ENCODE results near the gene A2M.

Gene A2M

GRCh38 chr12:9064201-9064814 is 51.4 kb downstream of the A2M start:
- H3K18ac ChIP-seq (ENCODE audit: low read length): peak overlapping the region; percentile 75
- peak overlapping the region; percentile 91 for H3K9ac ChIP-seq (ENCODE audit: low read length)
- no peaks in the 10 kb centered on the region for H3K4me1 ChIP-seq (ENCODE audit: control insufficient read depth, low read depth, low read length)
- no peaks in the 10 kb centered on the region for H3K36me3 ChIP-seq (ENCODE audit: control insufficient read depth, insufficient read depth, low read length)
- no peak overlapping the region for H2BK120ac ChIP-seq (ENCODE audit: low read depth, low read length)
- H4K8ac ChIP-seq (ENCODE audit: low read depth, low read length): peak overlapping the region; percentile 83
- H3K23ac ChIP-seq (ENCODE audit: low read length): no peak overlapping the region
- H2AK5ac ChIP-seq (ENCODE audit: low read length): no peak overlapping the region
- H3K4me3 ChIP-seq (ENCODE audit: low read length): peak overlapping the region; percentile 74
- no peaks in the 10 kb centered on the region for H3K79me2 ChIP-seq (ENCODE audit: control insufficient read depth, insufficient read depth, low read length)
- H3K4me2 ChIP-seq (ENCODE audit: low read length): peak overlapping the region; percentile 68
- H3K4ac ChIP-seq (ENCODE audit: low read depth, low read length): peak overlapping the region; percentile 77
- WGBS (ENCODE audit: extremely low coverage, insufficient coverage, low lambda C conversion rate): no CpG with 5 or more reads among the region's 51 CpGs
- H3K56ac ChIP-seq (ENCODE audit: low read length): peak overlapping the region; percentile 96
- no peak overlapping the region for H2BK15ac ChIP-seq (replicated peaks; ENCODE audit: low read depth)
- H3K27ac ChIP-seq (ENCODE audit: low read depth, low read length): peak overlapping the region; percentile 89
- H2BK5ac ChIP-seq (ENCODE audit: low read length): no peak overlapping the region
- peak; percentile 89 for DNase-seq
- H3K79me1 ChIP-seq (ENCODE audit: low read length): no peaks in the 10 kb centered on the region
- H4K5ac ChIP-seq (ENCODE audit: low read length): no peak overlapping the region
- no peaks in the 10 kb centered on the region for H3K27me3 ChIP-seq (ENCODE audit: insufficient read depth, low read length, poor library complexity)

DNA sequence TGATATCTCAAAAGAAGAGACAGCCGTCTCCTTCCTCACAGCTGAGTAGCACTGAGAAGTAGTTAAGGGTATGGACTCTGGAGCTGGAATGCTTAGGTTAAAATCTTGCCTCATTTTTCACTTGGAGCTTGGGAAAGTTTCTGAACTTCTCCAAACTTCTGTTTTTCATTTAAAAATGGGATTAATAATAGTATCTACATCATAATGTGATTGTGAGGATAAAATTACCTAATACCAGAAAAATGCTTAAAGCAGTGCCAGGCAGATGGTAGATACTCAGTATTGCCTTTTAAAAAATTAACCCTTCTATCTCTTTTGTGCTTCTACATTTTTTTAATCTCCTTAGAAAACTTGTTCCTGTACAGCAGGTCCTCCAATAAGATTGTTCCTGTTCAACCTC is 63.1 kb downstream of the A2M start:
- H3K36me3 ChIP-seq (ENCODE audit: control insufficient read depth, insufficient read depth, low read length): no peaks in the 10 kb centered on the region
- H4K5ac ChIP-seq (ENCODE audit: low read length): no peak overlapping the region
- H3K27ac ChIP-seq (ENCODE audit: low read depth, low read length): no peak overlapping the region
- no peak overlapping the region for H2BK120ac ChIP-seq (ENCODE audit: low read depth, low read length)
- no peak overlapping the region for H4K8ac ChIP-seq (ENCODE audit: low read depth, low read length)
- H3K9ac ChIP-seq (ENCODE audit: low read length): no peak overlapping the region
- no CpG with 5 or more reads among the region's 1 CpG for WGBS (ENCODE audit: extremely low coverage, insufficient coverage, low lambda C conversion rate)
- no peaks in the 10 kb centered on the region for H3K79me2 ChIP-seq (ENCODE audit: control insufficient read depth, insufficient read depth, low read length)
- H3K4me1 ChIP-seq (ENCODE audit: control insufficient read depth, low read depth, low read length): no peaks in the 10 kb centered on the region
- no peak overlapping the region for H3K56ac ChIP-seq (ENCODE audit: low read length)
- H3K79me1 ChIP-seq (ENCODE audit: low read length): no peaks in the 10 kb centered on the region
- no peak overlapping the region for H3K18ac ChIP-seq (ENCODE audit: low read length)
- no peak overlapping the region for H2AK5ac ChIP-seq (ENCODE audit: low read length)
- DNase-seq: no peak
- H2BK15ac ChIP-seq (replicated peaks; ENCODE audit: low read depth): no peak overlapping the region
- no peak overlapping the region for H3K4me3 ChIP-seq (ENCODE audit: low read length)
- no peaks in the 10 kb centered on the region for H3K27me3 ChIP-seq (ENCODE audit: insufficient read depth, low read length, poor library complexity)
- no peak overlapping the region for H2BK5ac ChIP-seq (ENCODE audit: low read length)
- H3K4ac ChIP-seq (ENCODE audit: low read depth, low read length): no peak overlapping the region
- H3K23ac ChIP-seq (ENCODE audit: low read length): no peak overlapping the region
- no peak overlapping the region for H3K4me2 ChIP-seq (ENCODE audit: low read length)

- H3K9ac ChIP-seq (ENCODE audit: low read length): no peak overlapping the region
- H2BK15ac ChIP-seq (replicated peaks; ENCODE audit: low read depth): no peak overlapping the region
- no peak overlapping the region for H2AK5ac ChIP-seq (ENCODE audit: low read length)
- no peaks in the 10 kb centered on the region for H3K36me3 ChIP-seq (ENCODE audit: control insufficient read depth, insufficient read depth, low read length)
- no peak overlapping the region for H3K56ac ChIP-seq (ENCODE audit: low read length)
- no peak overlapping the region for H3K4me3 ChIP-seq (ENCODE audit: low read length)
- H2BK5ac ChIP-seq (ENCODE audit: low read length): no peak overlapping the region
- no peaks in the 10 kb centered on the region for H3K27me3 ChIP-seq (ENCODE audit: insufficient read depth, low read length, poor library complexity)
- peak; percentile 13 for DNase-seq
- no CpG with 5 or more reads among the region's 6 CpGs for WGBS (ENCODE audit: extremely low coverage, insufficient coverage, low lambda C conversion rate)
- H4K5ac ChIP-seq (ENCODE audit: low read length): no peak overlapping the region
- no peak overlapping the region for H3K27ac ChIP-seq (ENCODE audit: low read depth, low read length)
- no peaks in the 10 kb centered on the region for H3K79me1 ChIP-seq (ENCODE audit: low read length)
- no peak overlapping the region for H3K18ac ChIP-seq (ENCODE audit: low read length)
- no peak overlapping the region for H3K4me2 ChIP-seq (ENCODE audit: low read length)
- no peak overlapping the region for H3K4ac ChIP-seq (ENCODE audit: low read depth, low read length)
- H2BK120ac ChIP-seq (ENCODE audit: low read depth, low read length): no peak overlapping the region
- H3K4me1 ChIP-seq (ENCODE audit: control insufficient read depth, low read depth, low read length): no peaks in the 10 kb centered on the region
- H3K23ac ChIP-seq (ENCODE audit: low read length): no peak overlapping the region
- H3K79me2 ChIP-seq (ENCODE audit: control insufficient read depth, insufficient read depth, low read length): no peaks in the 10 kb centered on the region
- no peak overlapping the region for H4K8ac ChIP-seq (ENCODE audit: low read depth, low read length)
These were observed 64.6 kb downstream of the A2M start for GRCh38 chr12:9051158-9051550.

DNA sequence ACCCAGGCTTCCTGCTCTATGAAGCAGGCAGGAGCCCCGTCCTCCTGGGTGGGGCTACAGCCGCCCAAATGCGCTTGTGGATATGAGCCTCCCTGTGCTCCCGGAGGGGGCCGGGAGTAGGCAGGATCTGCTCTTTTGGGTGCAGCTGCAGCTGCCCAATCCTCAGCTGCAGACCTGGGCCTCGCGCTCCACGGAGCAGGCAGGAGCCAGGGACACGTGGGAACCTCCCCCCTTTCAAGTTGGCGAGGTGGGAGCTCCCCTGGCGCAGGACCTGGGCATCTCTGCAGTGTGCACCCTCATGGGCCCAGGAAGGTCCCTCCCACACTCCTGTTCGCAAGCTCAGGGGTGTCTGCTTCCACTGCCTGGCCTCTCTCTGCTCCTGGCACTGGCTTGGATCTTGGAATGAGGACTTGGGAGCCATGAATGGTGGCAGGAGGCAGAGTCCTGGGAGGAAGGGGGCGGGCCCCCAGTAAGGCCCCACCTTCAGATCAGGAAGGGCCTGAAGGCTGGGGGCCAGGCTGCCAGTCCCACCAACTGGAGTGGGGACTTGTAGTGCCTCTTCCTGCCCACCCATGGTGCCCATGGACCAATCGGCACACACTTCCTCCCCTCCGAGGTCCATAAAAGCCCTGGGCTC is 65.1 kb downstream of the A2M start:
- no CpG with 5 or more reads among the region's 15 CpGs for WGBS (ENCODE audit: extremely low coverage, insufficient coverage, low lambda C conversion rate)
- Histone ChIP-seq H3K79me1 (ENCODE audit: low read length) (no peaks in the 10 kb centered on the region), H3K4me2 (ENCODE audit: low read length) (no peak overlapping the region), H3K27me3 (ENCODE audit: insufficient read depth, low read length, poor library complexity) (no peaks in the 10 kb centered on the region), H4K8ac (ENCODE audit: low read depth, low read length) (no peak overlapping the region), H3K27ac (ENCODE audit: low read depth, low read length) (no peak overlapping the region), H3K79me2 (ENCODE audit: control insufficient read depth, insufficient read depth, low read length) (no peaks in the 10 kb centered on the region), H2AK5ac (ENCODE audit: low read length) (no peak overlapping the region), H3K18ac (ENCODE audit: low read length) (no peak overlapping the region), H2BK120ac (ENCODE audit: low read depth, low read length) (no peak overlapping the region), H3K36me3 (ENCODE audit: control insufficient read depth, insufficient read depth, low read length) (no peaks in the 10 kb centered on the region), H3K4me1 (ENCODE audit: control insufficient read depth, low read depth, low read length) (no peaks in the 10 kb centered on the region), H2BK15ac (replicated peaks; ENCODE audit: low read depth) (no peak overlapping the region), H3K23ac (ENCODE audit: low read length) (no peak overlapping the region), H3K56ac (ENCODE audit: low read length) (no peak overlapping the region), H3K9ac (ENCODE audit: low read length) (no peak overlapping the region), H3K4ac (ENCODE audit: low read depth, low read length) (no peak overlapping the region), H2BK5ac (ENCODE audit: low read length) (no peak overlapping the region), H3K4me3 (ENCODE audit: low read length) (no peak overlapping the region), H4K5ac (ENCODE audit: low read length) (no peak overlapping the region)
- peak; percentile 12 for DNase-seq

DNA sequence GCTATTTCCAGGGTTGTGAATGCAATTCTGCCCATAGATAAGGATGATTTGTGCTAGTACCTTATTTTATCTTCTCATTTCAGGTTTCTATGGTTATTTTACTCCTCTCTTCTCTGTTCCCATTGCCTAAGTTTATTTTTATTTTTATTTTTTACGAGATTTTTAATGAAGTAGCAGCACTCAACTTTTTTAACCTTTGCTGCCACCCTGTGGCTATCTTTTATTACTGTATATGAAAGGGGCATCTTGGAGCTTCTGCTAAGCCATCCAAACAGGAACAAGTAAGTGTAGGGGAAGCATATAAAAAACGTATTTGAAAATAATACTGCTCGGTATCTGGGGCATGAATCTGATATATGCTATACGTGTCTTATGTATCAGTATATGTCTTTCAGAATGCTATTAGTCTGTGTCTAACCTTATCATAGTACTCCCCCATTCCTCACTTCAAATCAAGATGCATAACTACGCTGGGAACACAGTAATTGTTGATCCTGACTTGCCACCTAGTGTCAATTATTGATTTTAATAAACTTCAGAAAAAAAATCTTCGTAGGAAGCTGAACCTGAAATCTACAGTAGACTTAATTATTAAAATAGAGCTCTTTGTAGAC is 66.1 kb downstream of the A2M start:
- Histone ChIP-seq H3K79me2 (ENCODE audit: control insufficient read depth, insufficient read depth, low read length) (no peaks in the 10 kb centered on the region), H2BK5ac (ENCODE audit: low read length) (no peak overlapping the region), H3K4ac (ENCODE audit: low read depth, low read length) (no peak overlapping the region), H3K4me3 (ENCODE audit: low read length) (no peak overlapping the region), H2AK5ac (ENCODE audit: low read length) (no peak overlapping the region), H2BK15ac (replicated peaks; ENCODE audit: low read depth) (no peak overlapping the region), H3K27me3 (ENCODE audit: insufficient read depth, low read length, poor library complexity) (no peaks in the 10 kb centered on the region), H3K23ac (ENCODE audit: low read length) (no peak overlapping the region), H4K8ac (ENCODE audit: low read depth, low read length) (no peak overlapping the region), H3K4me1 (ENCODE audit: control insufficient read depth, low read depth, low read length) (no peaks in the 10 kb centered on the region), H3K56ac (ENCODE audit: low read length) (no peak overlapping the region), H3K9ac (ENCODE audit: low read length) (no peak overlapping the region), H3K79me1 (ENCODE audit: low read length) (no peaks in the 10 kb centered on the region), H3K27ac (ENCODE audit: low read depth, low read length) (no peak overlapping the region), H2BK120ac (ENCODE audit: low read depth, low read length) (no peak overlapping the region), H4K5ac (ENCODE audit: low read length) (no peak overlapping the region), H3K4me2 (ENCODE audit: low read length) (no peak overlapping the region), H3K18ac (ENCODE audit: low read length) (no peak overlapping the region), H3K36me3 (ENCODE audit: control insufficient read depth, insufficient read depth, low read length) (no peaks in the 10 kb centered on the region)
- peak; percentile 58 for DNase-seq
- no CpG with 5 or more reads among the region's 6 CpGs for WGBS (ENCODE audit: extremely low coverage, insufficient coverage, low lambda C conversion rate)

Data from mesendoderm (in vitro differentiated cells).